GM12878 (cell line): ENCODE results near the gene CACNA1H. TPM values are rescaled to one million over a fixed set of nuclear protein-coding genes. Genes with fewer than 3 reads are reported as not detected.

Experiments
- ATAC-seq: fragments of 200-7000 bp; cut with Tn5 transposase; 3 replicates; pipeline ENCODE4 v1.9.1; 2020; ENCODE audit warnings: mild to moderate bottlenecking, moderate library complexity
- BruUV-seq: library from RNA; stranded (reverse); fragments of 400-500 nt; replicated peaks from 2 replicates; lab custom pipeline; 2021; lab: Mats Ljungman, UMichigan
- CTCF ChIA-PET: fragments of 300-600 bp; sonication (Branson Sonifier 250); formaldehyde crosslinking; extraction: SDS; loops from one replicate; lab custom pipeline; 2021; ENCODE audit warnings: inconsistent platforms; lab: Yijun Ruan, JAX
- POLR2A ChIA-PET: fragments of 350-600 bp; formaldehyde crosslinking; extraction: SDS; loops from one replicate; lab custom pipeline; 2021; ENCODE audit warnings: inconsistent platforms; lab: Charles Lee
- RAD21 ChIA-PET: fragments of 300-600 bp; sonication (Branson Sonifier 250); formaldehyde crosslinking; loops from one replicate; lab custom pipeline; 2023; ENCODE audit warnings: antibody characterized with exemption; ENCODE audit not compliant: unreplicated experiment; lab: Charles Lee
- SMC1A ChIA-PET: fragments of 300-600 bp; sonication (Branson Sonifier 250); formaldehyde crosslinking; loops from one replicate; lab custom pipeline; 2023; ENCODE audit not compliant: unreplicated experiment, uncharacterized antibody; lab: Charles Lee
- DNase-seq: peaks from one replicate; pipeline ENCODE4 v3.0.0-alpha.2; 2011; ENCODE audit warnings: low read depth, low spot score
- FAIRE-seq: peaks from 3 replicates; lab custom pipeline; 2011; peaks lifted over from hg19 to GRCh38; lab: Jason Lieb, UNC
- H2AFZ ChIP-seq: 2 replicates; pipeline ENCODE4 v1.6.0; 2011; ENCODE audit warnings: low read depth, low read length, control low read depth; ENCODE audit not compliant: control insufficient read depth
- H3K27ac ChIP-seq: 2 replicates; pipeline ENCODE4 v1.5.1; 2011; ENCODE audit warnings: control low read depth; ENCODE audit not compliant: control insufficient read depth, insufficient read depth
- H3K27me3 ChIP-seq, 2 experiments: replicated peaks in 1 of 2; 2 replicates each; pipeline versions ENCODE4 v1.6.0 to v1.6.1; 2011; ENCODE audit warnings: low read length in 1 of 2; ENCODE audit not compliant: control insufficient read depth in 2 of 2, insufficient read depth in 2 of 2
- H3K36me3 ChIP-seq, 2 experiments: 2 replicates each; pipeline ENCODE4 v1.5.1; 2011; ENCODE audit warnings: low read length in 1 of 2; ENCODE audit not compliant: control insufficient read depth in 2 of 2, insufficient read depth in 2 of 2
- H3K4me1 ChIP-seq: 2 replicates; pipeline ENCODE4 v1.6.1; 2011; ENCODE audit warnings: mild to moderate bottlenecking, low read length, moderate library complexity, mixed read lengths; ENCODE audit not compliant: control insufficient read depth, insufficient read depth
- H3K4me2 ChIP-seq: 2 replicates; pipeline ENCODE4 v1.6.0; 2011; ENCODE audit warnings: control low read depth; ENCODE audit not compliant: control insufficient read depth, insufficient read depth
- H3K4me3 ChIP-seq: fragments of 200-600 bp; sonication (generic); 2 replicates; pipeline ENCODE4 v1.5.1; 2016
- H3K79me2 ChIP-seq: 2 replicates; pipeline ENCODE4 v1.6.0; 2011; ENCODE audit warnings: low read length; ENCODE audit not compliant: control insufficient read depth, insufficient read depth
- H3K9ac ChIP-seq: 2 replicates; pipeline ENCODE4 v1.8.0; 2011; ENCODE audit warnings: low read length, control low read depth, mixed read lengths; ENCODE audit not compliant: control insufficient read depth, insufficient read depth
- H3K9me3 ChIP-seq: replicated peaks from 3 replicates; pipeline ENCODE4 v1.5.1; 2011; ENCODE audit warnings: mild to moderate bottlenecking, low read length; ENCODE audit not compliant: control insufficient read depth, insufficient read depth
- H4K20me1 ChIP-seq: 2 replicates; pipeline ENCODE4 v1.6.0; 2011; ENCODE audit not compliant: control insufficient read depth, insufficient read depth
- ASH2L ChIP-seq: fragments of 300-600, 200-600 bp; sonication (generic); IDR thresholded peaks from 2 replicates; pipeline ENCODE4 v1.6.1; 2017; ENCODE audit warnings: low read depth, mild to moderate bottlenecking, borderline replicate concordance
- IKZF1 ChIP-seq: fragments of 450-650 bp; conservative IDR thresholded peaks from 2 replicates; pipeline ENCODE4 v1.6.1; 2017; ENCODE audit warnings: antibody characterized with exemption, mild to moderate bottlenecking
- LARP7 ChIP-seq: fragments of 450-650 bp; IDR thresholded peaks from 2 replicates; pipeline ENCODE4 v1.6.1; 2017; ENCODE audit warnings: mild to moderate bottlenecking
- RCOR1 ChIP-seq: conservative IDR thresholded peaks from 2 replicates; pipeline ENCODE4 v1.6.1; 2012; ENCODE audit warnings: low read depth, low read length, improper control_type of control experiment
- RELB ChIP-seq: fragments of 450-650 bp; IDR thresholded peaks from 2 replicates; pipeline ENCODE4 v1.6.1; 2017; ENCODE audit warnings: low read depth, mild to moderate bottlenecking, moderate library complexity
- SIN3A ChIP-seq: IDR thresholded peaks from 2 replicates; pipeline ENCODE4 v1.6.1; 2012; ENCODE audit warnings: low read depth, low read length, improper control_type of control experiment
- SP1 ChIP-seq: IDR thresholded peaks from one replicate; pipeline ENCODE4 v1.6.1; 2011; ENCODE audit warnings: low read depth, low read length
- SRF ChIP-seq, 2 experiments: IDR thresholded peaks; 2 replicates each; pipeline ENCODE4 v1.6.1; 2011; ENCODE audit warnings: low read depth in 2 of 2, low read length in 2 of 2, mild to moderate bottlenecking in 1 of 2, moderate library complexity in 1 of 2
- WGBS: methylation state at CpG from one replicate; pipeline ENCODE4 v1.1.6; 2016; ENCODE audit warnings: low lambda C conversion rate; ENCODE audit not compliant: insufficient replicate concordance, insufficient coverage; ENCODE audit errors: missing lambda C conversion rate; 5-methylcytosine and 5-hydroxymethylcytosine counted together
- in situ Hi-C: fragments of 300-500 bp; cut with MboI; formaldehyde crosslinking; loops from 9 replicates; pipeline ENCODE4 v1.14.3; 2018; ENCODE audit warnings: mixed read lengths
- intact Hi-C: fragments of 100-400 bp; cut with micrococcal nuclease; formaldehyde crosslinking; loops from one replicate; pipeline ENCODE4 v1.14.2; 2022; ENCODE audit not compliant: unreplicated experiment
- polyA plus RNA-seq, 11 experiments: library from polyadenylated mRNA; depleted of rRNA in 4 of 11; unstranded in 6 of 11; stranded (reverse) in 5 of 11; fragments of >200 nt; fragmentation: Nextera tagmentation in 4 of 11; fragmentation: Illumina TruSeq in 1 of 11; extraction: Ambion mirVana in 4 of 11; extraction: Trizol in 1 of 11; gene quantifications; 1 replicate in 1 of 11; 2 replicates in 10 of 11; pipeline versions ENCODE4 v1.2.1 to v1.2.3, GENCODE V29; 2011 to 2016; ENCODE audit warnings: inconsistent platforms in 2 of 11, missing spikeins in 2 of 11, low read depth in 1 of 11
- total RNA-seq, 4 experiments: library from RNA; depleted of rRNA in 3 of 4; stranded (reverse); fragments of >200 nt in 3 of 4; fragmentation: Illumina TruSeq in 1 of 4; extraction: Trizol in 1 of 4; gene quantifications; 2 replicates each; pipeline versions ENCODE4 v1.2.1 to v1.2.3, GENCODE V29; 2013 to 2021

Gene CACNA1H
- total and polyA plus RNA-seq, 10 of the 15 experiments (the other 5 are each of a cell fraction or from before 2014, with no cell fraction given), result 0.03 to 0.54 TPM; not detected in 8

GRCh38 chr16:1220098-1220728, 67.3 kb downstream of the CACNA1H start:
- Histone ChIP-seq H3K4me1 (no peaks in the 10 kb centered on the region), H3K27me3 (no peaks in the 10 kb centered on the region; a peak in 1 of 4 replicates), H3K9me3 (no peaks in the 10 kb centered on the region), H3K4me3 (no peak overlapping the region), H4K20me1 (no peaks in the 10 kb centered on the region), H3K36me3 (no peaks in the 10 kb centered on the region), H3K27ac (no peak overlapping the region), H3K79me2 (no peaks in the 10 kb centered on the region), H3K9ac (no peak overlapping the region), H3K4me2 (no peak overlapping the region), H2AFZ (no peak overlapping the region)
- ChIA-PET SMC1A (no interaction called here), CTCF (no interaction called here), POLR2A (no interaction called here), RAD21 (no interaction called here)
- no TSS peak for BruUV-seq
- intact Hi-C loops, result no loop called here
- 59% methylated on average over 54 of the region's 55 CpGs for WGBS
- in situ Hi-C loops, result no loop called here
- DNase-seq (no peak), ATAC-seq (no peak), FAIRE-seq (no peak)
- TF ChIP-seq SP1, result no peak
- no peak for TF ChIP-seq RELB
- TF ChIP-seq SIN3A, result no peak
- TF ChIP-seq SRF (IDR thresholded peaks at IDR 0.05; ENCODE audit: low read depth in 2 of 2, low read length in 2 of 2), result no peak
- no peak for TF ChIP-seq LARP7
- TF ChIP-seq RCOR1, result no peak
- TF ChIP-seq ASH2L, result no peak
- no peak for TF ChIP-seq IKZF1
